GM19328 (cell line): Measurements from ENCODE around the gene CREG2.
"Not testable (repeated sequence)": the region's sequence is repeated elsewhere in the genome, so short reads cannot be mapped to it uniquely, and the experiment has no call there.

Experiments used
- ATAC-seq: cut with Tn5 transposase; IDR thresholded peaks from one replicate; pipeline ENCODE4 v1.9.1; 2021; ENCODE audit warnings: mild to moderate bottlenecking, moderate library complexity; ENCODE audit not compliant: unreplicated experiment

CREG2 gene

DNA sequence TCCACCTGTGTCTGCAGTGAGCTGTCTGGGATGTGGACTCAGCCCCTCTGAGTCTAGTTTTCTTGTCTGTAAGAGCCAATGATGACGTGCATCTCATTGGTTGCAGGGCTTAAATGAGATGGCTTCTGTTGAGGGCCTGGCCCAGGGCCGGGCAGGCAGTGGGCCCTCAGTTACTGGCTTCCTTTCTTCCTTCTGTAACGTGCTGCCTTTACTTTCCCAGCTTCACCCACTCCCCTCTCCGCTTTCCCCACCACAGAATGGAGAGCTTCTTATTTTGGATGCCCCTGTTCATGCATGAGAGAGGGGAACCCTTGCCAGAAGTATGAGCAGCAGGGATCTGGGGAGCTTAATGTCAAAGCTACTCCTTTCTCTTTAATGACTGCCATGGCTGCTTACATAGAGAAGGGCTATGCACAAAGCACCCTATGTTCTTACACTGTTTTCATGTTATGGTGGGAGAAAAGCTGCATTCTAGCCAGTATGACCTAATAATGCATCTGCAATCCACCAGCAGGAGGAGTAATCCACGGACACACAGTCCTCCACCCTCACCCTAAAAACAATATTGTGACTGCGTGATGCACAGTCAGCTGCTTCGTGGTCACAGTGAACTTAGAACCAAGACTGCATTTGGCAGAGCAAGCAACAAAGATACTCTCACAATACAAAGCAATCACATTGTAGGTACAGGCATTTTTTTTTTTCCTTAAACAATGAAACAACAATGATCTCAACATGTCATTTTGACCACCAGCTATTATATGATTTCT lies 37.2 kb downstream of the CREG2 start:
- no peak for ATAC-seq

DNA sequence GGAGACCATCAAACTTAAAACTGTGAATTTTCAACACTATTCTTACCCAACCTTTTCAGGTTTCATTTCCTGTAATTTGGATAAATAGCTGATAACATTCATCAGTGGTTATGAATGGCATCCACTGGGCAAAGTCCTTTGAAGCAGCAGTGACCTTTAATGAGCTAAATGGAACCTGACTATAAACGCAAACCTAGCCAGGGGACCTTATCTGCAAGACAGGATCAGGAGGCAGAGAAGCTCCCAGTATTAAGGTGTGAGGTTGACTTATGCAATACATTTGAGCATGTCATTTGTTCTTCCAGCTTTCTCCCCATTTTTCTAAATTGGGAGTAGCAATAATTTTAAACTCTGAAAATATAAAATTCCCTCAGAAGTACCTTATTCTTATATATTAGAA lies 38.4 kb downstream of the CREG2 start:
- no peak for ATAC-seq

DNA sequence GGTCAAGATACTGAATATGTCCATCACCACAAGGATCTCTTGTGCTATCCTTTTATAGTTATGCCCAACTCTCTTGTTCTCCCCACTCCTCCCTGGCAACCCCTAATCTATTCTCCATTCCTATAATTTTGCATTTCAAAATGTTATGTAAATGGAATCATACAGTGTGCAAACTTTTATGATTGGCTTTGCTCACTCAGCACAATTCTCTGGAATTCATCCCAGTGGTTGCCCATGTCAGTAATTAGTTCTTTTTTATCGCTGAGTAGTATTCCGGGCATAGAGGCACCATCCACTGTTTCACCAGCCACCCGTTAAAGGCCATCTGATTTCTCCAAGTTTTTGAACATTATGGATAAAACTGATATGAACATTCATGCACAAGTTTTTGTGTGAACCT lies 40.4 kb downstream of the CREG2 start:
- ATAC-seq, result no peak

DNA sequence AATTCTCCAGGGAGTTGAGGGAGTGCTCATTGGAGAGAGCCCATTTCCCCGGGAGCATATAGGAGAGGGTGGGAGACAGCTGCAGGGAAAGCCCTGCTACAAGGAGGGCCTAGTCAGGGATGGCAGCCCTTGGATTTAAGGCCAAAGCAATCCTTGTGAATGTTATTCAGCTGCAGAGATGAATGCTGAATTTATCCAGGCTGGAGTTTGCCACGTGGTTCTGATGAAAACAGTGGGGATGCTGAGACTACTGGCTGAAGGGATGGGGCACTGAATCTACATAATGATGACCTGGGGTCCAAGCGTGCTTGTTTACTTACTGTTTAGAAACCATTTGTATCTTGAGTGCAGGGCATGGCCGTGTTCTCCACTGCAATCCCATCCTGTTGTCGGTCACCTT lies 43.2 kb downstream of the CREG2 start:
- no peak for ATAC-seq

DNA sequence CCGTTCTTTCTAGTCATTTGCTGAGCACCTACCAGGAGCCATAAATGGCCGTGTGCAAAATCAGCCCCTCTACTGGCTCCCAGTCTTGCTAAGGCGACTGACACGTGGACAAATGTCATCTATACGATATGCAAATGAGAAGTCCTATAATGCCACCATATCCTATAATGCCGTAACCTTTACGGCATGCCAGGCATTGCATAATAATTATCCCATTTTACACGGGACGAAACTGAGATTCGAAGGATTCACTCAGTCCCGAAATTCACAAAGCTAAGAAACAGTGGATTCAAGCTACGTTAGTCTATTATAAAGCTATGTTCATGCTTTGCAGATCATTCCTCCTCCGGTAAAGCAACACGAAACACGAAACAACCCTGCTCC lies 44.7 kb downstream of the CREG2 start:
- ATAC-seq, result no peak

DNA sequence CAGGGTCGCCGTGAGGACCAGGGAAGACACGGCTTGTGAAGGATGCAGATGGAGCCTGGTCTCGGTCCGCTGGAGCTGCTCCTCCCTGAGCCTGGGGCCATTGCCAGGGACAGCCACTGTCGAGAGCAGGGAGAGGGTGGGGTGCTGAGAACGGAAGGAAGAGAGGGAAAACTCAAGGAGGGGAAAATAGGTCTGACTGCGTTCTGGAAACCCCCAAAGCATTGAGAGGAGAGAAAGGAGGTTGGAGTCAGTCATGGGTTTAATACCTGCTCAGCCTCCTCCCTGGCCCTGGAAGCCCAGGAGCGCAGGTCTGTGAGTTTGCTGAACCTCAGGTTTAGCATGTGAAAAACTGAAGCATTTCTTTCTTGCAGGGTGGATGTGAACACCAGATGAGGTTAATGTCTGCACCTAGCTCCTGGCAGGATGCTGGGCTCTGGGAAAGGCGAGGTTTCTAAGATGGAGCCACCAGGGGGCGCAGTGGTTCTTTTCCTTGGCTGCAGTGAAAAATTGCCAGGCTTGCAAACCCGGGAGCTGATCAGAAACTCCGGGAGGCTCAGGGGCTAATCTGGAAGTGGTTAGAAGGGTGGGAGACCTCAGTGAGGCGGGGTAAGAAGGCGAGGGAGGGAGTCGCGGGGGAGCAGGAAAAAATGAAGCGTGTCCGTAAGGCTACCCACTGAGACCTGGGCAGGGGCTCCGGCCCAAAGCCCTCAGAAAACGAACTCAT lies 45.2 kb downstream of the CREG2 start:
- no peak for ATAC-seq

DNA sequence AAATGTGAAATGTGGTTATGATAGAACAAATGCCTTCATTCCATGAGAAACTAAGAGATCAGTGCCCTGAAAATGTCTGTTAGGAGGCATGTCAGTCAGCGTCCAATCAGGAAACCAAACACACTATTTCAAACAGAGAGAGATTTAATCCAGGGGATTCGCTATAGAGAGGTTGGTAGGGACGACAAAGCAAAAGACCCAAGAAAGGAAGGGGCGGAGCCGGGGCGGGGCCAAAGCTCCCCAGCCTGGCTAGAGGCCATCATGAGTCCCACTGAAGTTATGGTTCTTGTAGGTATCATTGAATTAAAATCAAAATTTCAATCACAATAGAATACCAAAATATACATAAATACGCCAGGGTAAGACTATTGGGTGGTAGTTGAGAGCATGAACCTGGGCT lies 45.9 kb downstream of the CREG2 start:
- no peak for ATAC-seq

DNA sequence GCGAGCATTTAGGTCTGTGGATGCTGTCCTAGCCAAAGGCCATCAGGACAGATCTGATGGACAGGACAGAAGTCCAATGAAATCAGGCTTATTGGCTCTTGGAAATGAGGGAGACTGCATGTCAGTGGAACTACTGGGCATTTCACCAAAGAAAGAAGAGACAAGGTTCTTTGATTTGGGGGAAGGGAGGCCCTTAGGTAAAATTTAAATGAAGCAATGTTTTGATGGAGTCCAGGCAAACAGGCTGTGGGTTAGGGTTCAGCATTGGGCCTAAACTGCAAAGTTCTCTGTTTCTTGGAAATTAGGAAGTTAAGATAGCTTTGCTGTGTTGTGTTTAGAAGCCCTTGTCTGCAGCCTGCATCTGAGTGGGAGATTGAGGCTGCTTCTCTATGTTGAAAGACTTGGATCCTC lies 47.2 kb downstream of the CREG2 start:
- no peak for ATAC-seq

DNA sequence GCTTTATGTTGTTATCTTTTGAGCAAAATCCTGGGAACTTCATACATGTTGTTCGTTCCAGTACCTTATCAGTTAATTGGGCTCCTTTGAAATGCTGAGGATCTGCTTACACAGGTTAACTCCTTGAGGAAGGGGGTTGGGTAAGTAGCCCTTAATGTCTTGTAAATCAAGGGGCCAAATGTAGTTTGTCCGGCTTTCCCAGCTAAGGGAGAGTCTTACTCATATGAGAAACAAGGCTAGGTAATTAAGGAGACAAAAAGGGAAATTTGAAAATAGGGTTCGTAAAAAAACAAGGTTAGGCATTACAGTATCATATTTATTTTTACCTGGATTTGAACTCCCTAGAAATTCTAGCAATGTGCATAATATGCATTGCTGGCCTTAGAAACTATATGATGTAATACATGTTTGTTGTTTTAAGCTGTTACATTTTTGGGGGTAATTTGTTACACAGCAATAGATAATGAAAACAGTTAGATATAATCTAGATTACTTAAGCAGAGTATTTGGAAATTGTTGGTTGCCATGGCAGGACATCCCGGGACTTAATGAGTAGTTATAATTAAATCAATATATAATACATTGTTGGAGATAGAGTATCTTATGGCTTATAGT lies 47.9 kb downstream of the CREG2 start:
- no peak for ATAC-seq

DNA sequence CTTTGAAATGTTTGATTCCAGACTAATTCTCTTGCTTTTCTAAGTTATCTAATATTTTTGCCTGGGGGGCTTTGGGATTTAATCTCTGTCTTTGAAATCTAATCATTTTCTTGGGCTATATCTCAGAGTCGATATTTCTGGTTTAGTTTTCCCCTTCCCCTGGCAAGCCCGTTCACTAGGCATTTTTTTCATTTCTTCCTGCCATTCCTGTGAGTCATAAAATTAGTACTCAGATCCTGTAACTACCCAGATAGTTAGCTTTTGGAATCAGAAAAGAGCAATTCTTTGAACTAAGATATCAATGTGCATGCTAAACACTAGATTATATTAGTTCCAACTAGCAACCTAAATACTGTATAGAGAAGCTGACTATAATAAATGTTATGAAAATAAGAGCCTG lies 49.4 kb downstream of the CREG2 start:
- no peak for ATAC-seq

DNA sequence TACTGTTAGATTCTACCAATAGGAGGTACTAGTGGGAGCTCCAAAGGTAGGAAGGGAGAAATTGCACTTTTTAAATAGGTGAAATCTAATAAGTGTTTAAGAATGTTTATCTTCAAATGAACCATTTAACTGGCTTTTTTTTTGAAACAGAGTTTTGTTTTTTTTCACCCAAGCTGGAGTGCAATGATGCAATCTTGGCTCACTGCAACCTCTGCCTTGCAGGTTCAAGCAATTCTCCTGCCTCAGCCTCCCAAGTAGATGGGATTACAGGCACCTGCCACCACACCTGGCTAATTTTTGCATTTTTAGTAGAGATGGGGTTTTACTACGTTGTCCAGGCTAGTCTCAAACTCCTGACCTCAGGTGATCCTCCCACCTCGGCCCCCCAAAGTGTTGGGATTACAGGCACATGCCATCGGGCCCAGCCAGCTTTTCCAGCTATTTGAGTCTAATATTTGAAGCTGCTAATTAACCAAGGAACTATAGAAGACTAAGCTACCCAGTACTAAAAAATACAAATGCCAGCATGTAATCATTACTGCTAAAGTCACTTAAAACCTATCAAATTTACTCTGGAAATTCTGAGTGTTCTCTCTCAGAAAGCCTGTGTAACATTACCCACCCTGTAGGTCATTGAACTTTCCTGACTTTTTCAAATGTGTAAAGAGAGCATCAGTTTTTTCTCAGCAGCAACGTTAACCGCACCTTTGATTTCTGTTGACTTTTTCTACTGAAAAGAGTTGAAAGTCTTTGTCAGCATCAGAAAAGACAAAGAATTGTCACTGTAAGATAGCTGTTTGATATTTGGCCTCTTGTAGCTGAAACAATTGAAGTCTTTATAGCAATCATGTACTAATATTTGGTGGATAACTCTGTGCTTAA lies 54.2 kb downstream of the CREG2 start:
- ATAC-seq, result no peak

DNA sequence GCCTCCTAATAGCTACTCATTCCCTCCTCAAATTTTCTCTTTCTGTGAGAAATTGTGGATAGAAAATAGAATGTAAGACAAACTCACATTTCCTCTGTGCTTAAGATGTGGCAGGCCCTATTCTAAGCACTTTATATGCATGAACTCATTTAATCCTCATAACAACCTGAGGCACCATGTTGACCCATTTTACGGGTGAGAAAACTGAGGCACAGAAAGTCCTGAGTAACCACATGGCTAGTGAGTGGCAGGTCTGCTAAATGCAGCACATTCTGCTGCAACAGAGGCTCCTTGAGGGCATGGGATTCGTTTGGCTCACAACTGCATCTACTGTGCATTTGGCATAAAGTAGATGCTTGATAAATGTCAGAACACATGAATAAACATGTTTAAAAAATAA lies 56.1 kb downstream of the CREG2 start:
- ATAC-seq, result no peak

DNA sequence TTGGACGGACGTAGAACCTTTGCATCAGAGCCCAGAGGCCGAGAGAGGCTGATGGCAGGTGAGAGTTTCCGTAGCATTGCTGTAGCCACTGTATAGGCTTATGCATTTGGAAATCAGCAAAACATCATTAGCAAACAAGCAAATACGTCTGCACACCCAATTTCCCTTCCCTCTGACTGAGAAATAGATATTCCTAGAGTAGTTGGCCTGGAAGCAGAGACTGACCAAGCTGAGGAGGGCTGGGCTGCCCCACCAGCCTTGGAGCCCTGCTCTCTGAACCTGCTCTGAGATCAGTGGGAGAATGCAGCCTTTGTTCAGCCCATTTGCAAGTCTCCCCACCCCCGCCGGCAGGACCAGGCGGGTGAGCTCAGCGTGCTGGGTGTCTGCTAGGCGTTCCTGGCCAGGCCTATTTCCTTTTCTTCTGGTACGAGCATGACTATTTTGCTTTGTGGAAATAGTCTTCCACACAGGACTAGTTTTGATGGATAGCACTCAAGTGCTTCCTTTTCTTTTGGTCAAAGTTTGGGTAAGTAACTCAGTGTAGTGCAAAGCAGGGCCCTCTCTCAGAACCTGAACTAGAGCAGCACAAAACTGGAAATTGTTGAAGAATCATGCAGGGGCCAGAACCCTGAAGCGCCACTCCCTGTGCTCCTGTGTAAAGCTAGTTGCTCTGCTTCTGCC lies 56.9 kb downstream of the CREG2 start:
- ATAC-seq, result no peak

DNA sequence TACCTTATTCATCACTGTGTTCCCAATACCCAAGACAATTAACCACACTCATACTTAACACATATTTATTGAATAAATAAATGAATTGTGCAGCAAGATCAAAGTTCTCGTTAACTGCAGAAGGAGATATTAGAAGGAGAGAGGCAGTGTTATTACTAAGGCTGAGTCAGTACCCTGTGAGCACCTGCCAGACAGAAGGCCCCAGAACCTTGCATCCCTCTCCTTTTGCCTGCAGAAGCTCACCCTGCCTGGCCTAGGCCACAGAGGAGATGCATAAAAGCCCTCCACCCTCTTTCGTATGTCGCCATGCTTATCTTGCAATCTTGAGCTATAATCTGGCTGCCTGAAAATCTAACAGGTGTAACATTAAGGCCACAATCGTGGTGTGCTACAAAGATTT lies 58.3 kb downstream of the CREG2 start:
- ATAC-seq, result no peak

DNA sequence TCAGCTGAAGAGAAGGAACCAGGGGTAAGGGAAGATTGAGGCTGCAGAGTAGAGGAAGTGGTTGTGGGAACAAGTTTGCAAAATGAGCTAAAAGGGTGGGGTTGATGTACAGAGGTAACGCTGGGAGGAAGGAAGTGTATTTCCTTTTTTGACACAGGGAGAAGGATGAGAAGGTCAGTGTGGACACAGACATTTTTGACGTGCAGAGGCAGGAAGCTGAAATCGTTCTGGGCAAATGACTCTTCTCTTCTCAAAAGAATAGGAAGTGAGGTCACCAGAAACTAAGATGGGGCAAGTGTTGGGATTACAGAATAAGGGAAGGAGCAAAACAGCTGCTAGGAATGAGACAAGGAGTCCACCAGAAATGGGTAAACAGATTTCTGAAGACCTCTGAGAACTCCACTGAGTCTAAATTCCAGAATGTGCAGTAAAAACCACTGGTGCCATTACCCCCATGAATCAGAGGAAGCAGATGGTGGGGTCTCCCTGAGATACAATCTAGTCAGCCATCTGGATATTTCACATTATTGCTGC lies 58.8 kb downstream of the CREG2 start:
- ATAC-seq, result no peak

DNA sequence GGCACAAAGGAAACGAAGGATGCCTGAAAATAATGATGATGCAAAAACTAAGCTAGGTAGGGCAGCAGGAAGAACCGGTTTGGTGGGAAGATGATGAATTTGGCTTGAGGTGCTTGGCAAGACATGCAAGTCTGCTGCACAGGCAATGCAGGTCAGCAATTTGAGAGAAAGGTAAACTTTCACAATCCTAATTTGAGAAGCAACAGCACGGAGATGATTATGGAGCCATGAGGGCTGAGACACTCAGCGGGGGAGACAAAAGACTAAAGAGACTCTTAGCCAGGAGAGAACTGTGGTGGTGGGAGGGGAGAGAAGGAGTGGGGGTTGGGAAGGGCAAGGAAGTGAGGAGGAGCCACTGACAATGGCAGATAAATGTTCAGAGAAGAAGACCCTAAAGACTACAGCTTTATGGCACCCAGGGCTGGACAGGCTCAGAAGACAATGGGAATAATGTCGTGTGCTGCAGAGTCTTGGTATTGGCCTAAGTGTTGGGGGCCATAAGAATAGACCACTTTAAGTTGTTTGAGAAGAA lies 59.4 kb downstream of the CREG2 start:
- no peak for ATAC-seq

DNA sequence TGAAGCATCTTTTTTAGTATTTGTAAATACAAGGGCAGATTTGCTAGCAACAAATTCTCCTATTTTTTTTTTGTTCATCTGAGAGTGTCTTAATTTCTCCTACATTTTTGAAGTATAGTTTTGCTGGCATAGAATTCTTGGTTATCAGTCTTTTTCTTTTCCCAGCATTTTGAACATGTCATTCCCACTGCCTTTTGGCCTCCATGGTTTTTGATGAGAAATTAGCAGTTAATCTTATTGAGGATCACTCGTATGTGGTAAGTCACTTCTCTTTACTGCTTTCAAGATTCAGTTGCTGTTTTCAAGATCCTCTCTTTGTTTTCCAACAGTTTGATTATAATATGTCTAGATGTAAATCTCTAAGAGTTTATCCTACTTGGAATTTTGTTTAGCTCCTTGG lies 61.9 kb downstream of the CREG2 start:
- ATAC-seq, result no peak

DNA sequence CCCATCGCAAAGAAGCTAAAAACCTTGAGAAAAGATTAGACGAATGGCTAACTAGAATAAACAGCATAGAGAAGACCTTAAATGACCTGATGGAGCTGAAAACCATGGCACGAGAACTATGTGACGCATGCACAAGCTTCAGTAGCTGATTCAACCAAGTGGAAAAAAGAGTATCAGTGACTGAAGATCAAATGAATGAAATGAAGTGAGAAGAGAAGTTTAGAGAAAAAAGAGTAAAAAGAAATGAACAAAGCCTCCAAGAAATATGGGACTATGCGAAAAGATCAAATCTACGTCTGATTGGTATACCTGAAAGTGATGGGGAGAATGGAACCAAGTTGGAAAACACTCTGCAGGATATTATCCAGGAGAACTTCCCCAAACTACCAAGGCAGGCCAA lies 70.7 kb downstream of the CREG2 start:
- not testable (repeated sequence) for ATAC-seq

DNA sequence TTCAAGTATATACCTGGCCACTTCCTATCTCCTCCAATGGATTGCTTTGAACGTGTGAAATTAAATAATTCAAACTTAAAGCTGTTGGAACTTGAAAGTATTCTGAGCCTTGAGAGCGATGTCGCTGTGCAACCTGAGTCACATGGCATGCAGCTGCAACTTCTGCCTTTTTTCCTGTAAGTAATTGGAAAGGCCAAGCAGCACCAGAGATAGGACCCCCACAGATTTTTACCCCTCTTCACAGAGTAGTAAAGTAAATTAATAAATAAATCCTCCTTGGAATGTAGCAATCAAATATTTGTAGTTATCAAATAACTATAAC lies 75.6 kb downstream of the CREG2 start:
- ATAC-seq, result no peak
